ENCODE measurements around the gene GTPBP6.
"Not testable (repeated sequence)": the region's sequence is repeated elsewhere in the genome, so short reads cannot be mapped to it uniquely, and the experiment has no call there.

GTPBP6 gene

GRCh38 chrX:334331-334891, 15.8 kb upstream of the GTPBP6 start:
- no peak for DNase-seq

- no peak for DNase-seq
Observed at GRCh38 chrX:333611-334311, 15.2 kb upstream of the GTPBP6 start.

DNA sequence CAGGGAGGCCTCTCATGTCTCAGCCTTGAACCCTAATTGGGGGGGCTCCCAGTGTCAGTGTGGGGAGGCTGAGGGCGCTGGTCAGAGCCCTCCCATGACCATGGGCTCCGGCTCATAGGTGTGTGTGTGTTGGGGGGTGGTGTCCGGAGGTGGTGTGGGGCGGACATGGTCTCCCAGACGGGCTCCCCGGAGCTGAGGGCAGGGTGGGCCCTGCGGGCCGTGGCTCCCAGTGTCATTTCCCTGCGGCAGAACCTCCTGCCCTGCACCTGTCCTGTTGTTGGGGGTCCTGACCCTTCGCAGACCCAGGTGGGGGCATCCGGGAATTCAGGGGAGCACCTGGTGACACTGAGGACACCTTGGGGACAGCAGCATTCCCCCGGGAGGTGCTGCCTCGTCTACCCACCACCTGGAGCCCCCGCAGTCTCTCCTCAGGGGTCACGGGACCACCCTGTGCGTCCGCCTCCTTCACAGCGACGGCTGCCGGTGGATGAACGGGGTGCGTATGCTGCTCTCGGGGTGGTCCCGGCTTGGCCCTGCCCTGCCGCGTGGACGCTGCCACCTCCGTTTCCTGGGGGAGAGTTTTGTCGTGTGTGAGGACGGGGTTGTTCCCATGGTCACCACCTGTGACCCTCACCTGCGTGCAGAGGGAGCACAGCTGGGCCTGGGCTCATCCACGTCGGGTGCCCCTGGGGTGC, 14.5 kb upstream of the GTPBP6 start:
- no peak for DNase-seq

DNA sequence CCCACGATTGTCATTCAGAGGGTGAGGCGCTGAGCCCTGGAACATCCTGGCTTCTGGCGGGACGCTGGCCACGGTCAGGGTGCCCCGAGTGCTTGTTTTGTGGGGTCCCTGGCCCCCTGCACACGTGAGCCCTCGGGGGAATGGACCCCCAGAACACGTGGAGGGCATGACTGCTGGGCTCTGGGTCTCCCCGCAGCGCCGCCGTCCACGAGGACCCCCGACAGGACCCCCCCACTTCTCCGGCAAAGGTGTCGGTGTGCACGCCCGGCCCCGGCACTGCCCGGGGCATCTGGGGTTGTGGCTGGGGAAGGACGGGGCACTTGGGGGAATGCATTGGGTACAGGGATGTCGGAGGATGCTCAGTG, 13.9 kb upstream of the GTPBP6 start:
- no peak for DNase-seq

- DNase-seq: no peak
Observed at GRCh38 chrX:331825-332495, 13.4 kb upstream of the GTPBP6 start.

GRCh38 chrX:331151-331824, 12.7 kb upstream of the GTPBP6 start:
- DNase-seq: no peak

- DNase-seq: no peak
Observed at GRCh38 chrX:330726-331150, 12.1 kb upstream of the GTPBP6 start.

DNA sequence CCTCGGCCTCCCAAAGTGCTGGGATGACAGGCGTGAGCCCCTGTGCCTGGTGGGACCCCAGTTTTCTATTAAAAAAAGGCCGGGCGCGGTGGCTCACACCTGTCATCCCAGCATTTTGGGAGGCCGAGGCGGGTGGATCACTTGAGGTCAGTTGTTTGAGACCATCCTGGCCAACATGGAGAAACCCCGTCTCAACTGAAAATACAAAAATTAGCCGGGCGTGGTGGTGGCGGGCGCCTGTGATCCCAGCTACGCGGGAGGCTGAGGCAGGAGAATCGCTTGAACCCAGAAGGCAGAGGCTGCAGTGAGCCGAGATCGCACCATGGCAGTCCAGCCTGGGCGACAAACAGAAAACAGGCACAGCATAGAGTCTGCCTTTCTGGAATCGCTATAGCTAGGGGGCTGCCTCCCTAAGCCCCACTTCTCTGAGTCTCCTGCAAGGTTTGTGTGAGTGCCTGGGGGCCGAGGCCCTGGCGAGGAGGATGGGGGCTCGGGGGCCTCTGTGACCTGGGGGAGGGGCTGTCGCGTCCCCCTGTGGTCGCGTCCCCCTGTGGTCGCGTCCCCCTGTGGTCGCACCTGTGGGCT, 11.6 kb upstream of the GTPBP6 start:
- not testable (repeated sequence) for DNase-seq

DNA sequence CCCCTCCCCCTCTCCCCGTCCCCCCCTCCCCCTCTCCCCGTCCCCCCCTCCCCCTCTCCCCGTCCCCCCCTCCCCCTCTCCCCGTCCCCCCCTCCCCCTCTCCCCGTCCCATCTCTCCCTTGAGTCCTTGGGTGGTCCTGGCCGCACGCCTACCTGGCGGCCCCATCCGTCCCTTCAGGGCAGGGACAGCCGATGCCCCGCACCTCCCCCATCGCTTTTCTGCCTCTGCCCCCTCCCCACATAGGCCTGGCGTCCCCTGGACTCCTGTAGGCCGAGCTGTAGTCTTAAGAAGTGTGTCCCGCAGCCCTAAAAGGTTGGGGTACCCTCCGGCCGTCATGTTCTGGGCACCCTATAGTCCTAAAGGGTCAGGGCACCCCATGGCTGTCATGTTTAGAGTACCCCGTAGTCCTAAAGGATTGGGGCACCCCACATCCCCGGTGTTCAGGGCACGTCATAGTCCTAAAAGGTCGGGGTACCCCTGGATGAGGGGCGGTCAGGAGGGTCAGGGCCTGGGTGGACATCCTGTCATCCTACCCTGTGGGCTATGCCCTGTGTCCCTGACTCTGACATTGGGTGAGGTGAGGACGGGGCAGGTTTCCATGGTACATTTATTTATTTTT, 10.8 kb upstream of the GTPBP6 start:
- DNase-seq: no peak

DNA sequence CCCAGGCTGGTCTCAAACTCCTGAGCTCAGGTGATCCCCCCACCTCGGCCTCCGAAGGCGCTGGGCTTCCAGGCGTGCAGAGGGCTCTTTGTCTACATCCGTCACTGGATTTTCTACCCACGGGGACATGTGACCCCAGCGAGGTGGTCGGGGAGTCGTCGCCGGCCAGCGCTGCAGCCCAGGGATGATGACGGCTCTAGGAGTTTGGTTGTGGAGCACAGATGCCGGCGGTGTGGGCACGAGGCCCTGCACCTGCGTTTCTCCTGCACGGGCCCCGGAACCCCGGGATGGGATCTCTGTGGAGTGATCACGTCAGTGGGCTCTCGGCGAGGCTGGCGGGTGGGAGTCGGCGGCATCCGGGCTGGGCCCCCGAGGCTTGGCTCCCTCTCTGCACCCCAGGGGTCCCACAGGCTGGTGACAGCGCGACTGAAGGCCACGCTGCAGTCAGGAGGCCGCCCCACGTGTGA, 9.1 kb upstream of the GTPBP6 start:
- no peak for DNase-seq

DNA sequence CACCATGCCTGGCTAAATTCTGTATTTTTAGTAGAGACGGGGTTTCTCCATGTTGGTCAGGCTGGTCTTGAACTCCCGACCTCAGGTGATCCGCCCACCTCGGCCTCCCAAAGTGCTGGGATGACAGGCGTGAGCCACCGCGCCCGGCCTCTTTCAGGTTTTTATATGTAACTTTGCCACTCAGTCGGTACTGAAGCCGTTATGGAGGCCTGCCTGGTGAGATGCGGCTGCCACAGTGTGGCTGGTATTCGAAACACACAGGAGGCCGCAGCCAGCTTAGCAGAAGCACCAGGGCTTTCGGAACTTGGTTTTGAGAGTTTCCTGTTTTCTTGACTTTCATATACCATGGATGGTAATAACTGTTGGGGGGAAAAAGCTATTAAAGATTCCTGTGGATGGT, 6.1 kb upstream of the GTPBP6 start:
- DNase-seq: peak; percentile 13 to 57

- DNase-seq: peak in 1 of 2 donors; percentile 34
Observed at GRCh38 chrX:323721-324628, 5.4 kb upstream of the GTPBP6 start.

GRCh38 chrX:320126-320783, 1.7 kb upstream of the GTPBP6 start:
- peak; percentile 29 to 33 for DNase-seq

DNA sequence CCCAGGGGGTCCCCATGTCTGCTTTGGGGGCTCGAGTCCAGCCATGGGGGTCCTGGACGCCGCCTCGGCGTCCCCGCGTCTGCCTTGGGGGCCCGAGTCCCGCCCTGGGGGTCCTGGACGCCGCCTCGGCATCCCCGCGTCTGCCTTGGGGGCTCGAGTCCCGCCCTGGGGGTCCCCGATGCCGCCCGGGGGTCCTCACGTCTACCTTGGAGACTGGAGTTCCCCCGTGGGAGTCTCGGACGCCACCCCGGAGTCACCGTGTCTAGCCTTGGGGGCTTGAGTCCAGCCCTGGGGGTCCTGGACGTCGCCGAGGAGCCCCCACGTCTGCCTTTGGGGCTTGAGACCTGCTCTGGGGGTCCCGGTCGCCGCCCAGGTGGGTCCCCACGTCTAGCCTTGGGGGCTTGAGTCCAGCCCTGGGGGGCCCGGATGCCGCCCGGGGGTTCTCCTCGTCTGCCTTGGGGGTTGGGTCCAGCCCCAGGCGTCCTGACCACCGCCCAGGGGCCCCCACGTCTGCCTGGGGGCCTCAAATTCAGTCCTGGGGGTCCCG, 1.1 kb upstream of the GTPBP6 start:
- DNase-seq: peak in 1 of 2 donors; percentile 9

DNA sequence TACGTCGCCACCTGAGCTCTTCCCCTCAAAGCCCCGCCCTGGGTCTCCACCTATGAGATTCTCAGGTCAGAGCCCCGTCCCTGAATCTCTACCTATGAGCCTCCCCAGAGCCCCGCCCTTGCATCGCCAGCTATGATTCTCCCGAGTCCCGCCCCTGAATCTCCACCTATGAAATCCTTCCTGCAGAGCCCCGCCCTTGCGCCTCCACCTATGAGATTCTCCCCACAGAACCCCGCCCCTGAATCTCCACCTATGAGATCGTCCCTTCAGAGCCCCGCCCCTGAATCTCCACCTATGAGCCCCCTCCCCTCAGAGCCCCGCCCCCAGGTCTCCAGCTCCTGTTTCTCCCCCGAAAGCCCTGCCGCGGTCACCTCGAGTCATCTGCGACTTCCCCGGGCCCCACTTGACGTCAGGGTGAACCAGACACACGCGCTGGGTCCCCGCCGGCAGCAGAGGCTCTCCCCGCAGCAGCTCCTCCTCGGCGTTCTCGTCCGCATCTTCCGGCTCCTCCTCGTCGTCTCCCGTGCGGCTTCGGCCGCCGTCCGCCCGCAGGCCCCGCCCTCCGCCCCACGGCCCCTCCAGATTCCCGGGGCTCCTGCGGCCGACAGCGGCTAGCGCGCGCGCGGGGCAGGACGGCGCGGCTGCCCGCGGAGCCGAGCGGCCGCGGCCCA, 393 bp downstream of the GTPBP6 start:
- DNase-seq: peak; percentile 99

- no peak for DNase-seq
Observed at GRCh38 chrX:317424-318067, 1.1 kb downstream of the GTPBP6 start.

DNA sequence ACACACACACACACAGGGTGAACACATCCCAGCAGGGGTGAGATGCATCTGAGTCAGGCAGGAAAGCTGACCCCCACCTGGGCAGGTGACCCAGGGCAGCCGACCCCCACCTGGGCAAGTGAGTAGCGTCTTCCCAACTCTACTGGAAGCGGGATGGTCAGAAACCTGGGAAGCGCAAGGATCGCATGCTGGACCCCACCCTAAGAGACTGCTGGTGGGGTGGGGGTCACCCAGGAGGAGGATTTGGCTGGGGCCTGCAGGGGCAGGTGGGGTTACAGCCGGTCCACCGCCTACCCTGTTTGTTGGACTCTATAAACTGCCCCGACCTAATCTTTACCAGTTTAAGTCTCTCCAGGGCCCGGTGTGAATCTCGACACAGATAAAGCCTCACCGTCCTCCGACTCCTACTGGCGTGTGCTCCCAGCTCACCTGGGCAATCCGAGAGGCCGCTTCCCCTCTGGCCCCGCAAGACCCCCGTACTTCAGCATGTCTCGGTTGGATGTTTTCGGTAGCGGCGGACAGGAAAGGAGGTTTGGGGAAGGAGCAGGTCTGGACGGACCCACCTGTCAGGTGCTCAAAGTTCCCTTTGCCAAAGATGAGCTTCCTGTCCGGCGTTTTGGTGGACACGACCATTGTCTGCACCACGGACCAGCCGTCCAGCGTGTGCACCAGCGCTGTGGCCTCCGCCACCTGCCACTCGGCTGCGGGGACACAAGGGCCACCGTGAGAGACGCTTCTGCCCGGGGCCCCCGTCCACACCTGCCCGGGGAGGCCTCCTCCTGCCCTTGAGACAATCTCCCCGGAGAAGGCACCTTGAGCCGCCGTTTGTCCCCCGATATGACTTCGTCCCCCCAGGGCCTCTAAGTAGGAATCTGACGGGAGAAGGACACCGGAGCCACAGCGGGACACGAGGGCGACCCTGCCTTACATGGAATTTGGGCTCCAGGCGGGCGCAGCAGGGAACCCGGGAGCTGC, 2.0 kb downstream of the GTPBP6 start:
- no peak for DNase-seq
